ENCODE measurements around the gene NPEPPS. TPM values are rescaled to one million over a fixed set of nuclear protein-coding genes. Genes with fewer than 3 reads are reported as not detected.

The NPEPPS gene
- total and polyA plus RNA-seq, 2 of the 13 experiments (the other 11 are each of a cell fraction or from before 2014, with no cell fraction given) = 53.5 to 127 TPM

- TF ChIP-seq ARHGAP35 (CRISPR knock-in tag; IDR thresholded peaks at IDR 0.05; ENCODE audit: borderline replicate concordance) (peak; percentile 76; the same call in 1 of the 2 replicates), ZNF432 (CRISPR knock-in tag; IDR thresholded peaks at IDR 0.05; ENCODE audit: borderline replicate concordance) (no peak), MYC (CRISPR knock-in tag; IDR thresholded peaks at IDR 0.05; ENCODE audit: borderline replicate concordance) (peak; percentile 87), POGK (CRISPR knock-in tag; conservative IDR thresholded peaks at IDR 0.05) (0 out of 2 replicates have a peak, but pooled peaks have one; percentile 24), PHF8 (CRISPR knock-in tag; IDR thresholded peaks at IDR 0.05) (peak; percentile 63), ARID4A (CRISPR knock-in tag; IDR thresholded peaks at IDR 0.05; ENCODE audit: borderline replicate concordance) (peak; percentile 94), ZNF549 (CRISPR knock-in tag; IDR thresholded peaks at IDR 0.05) (peak; percentile 29), E2F2 (CRISPR knock-in tag; IDR thresholded peaks at IDR 0.05; ENCODE audit: borderline replicate concordance) (peak; percentile 93; the same call in 1 of the 2 replicates), ZFP91 (CRISPR knock-in tag; IDR thresholded peaks at IDR 0.05; ENCODE audit: borderline replicate concordance) (peak; percentile 96), HOXD1 (CRISPR knock-in tag; IDR thresholded peaks at IDR 0.05) (peak; percentile 73), ZNF256 (CRISPR knock-in tag; conservative IDR thresholded peaks at IDR 0.05) (0 out of 2 replicates have a peak, but pooled peaks have one; percentile 22), ZNF737 (CRISPR knock-in tag; IDR thresholded peaks at IDR 0.05; ENCODE audit: borderline replicate concordance) (no peak), MED1 (CRISPR knock-in tag; IDR thresholded peaks at IDR 0.05) (peak; percentile 64), HOXA7 (CRISPR knock-in tag; IDR thresholded peaks at IDR 0.05) (no peak; the same call in 1 of the 2 replicates), CREB1 (IDR thresholded peaks at IDR 0.05) (peak; percentile 92), CREB1 (CRISPR knock-in tag; IDR thresholded peaks at IDR 0.05) (peak; percentile 95), ZNF552 (CRISPR knock-in tag; IDR thresholded peaks at IDR 0.05; ENCODE audit: borderline replicate concordance) (peak; percentile 21; the same call in 1 of the 2 replicates), BHLHE40 (IDR thresholded peaks at IDR 0.05; ENCODE audit: low read length) (0 out of 2 replicates have a peak, but pooled peaks have one; percentile 51), NAIF1 (CRISPR knock-in tag; IDR thresholded peaks at IDR 0.05; ENCODE audit: borderline replicate concordance) (peak; percentile 93), ZSCAN12 (CRISPR knock-in tag; IDR thresholded peaks at IDR 0.05) (no peak; the same call in 1 of the 2 replicates)
These were observed 118.5 kb downstream of the NPEPPS start, which contains the start of gene KPNB1 (continued) for GRCh38 chr17:47649153-47649971.
